H9 (cell line): ENCODE results near the gene SLC22A16. TPM values are rescaled to one million over a fixed set of nuclear protein-coding genes. Genes with fewer than 3 reads are reported as not detected.

Experiments used
- DNase-seq: peaks from one replicate; pipeline ENCODE4 v3.0.0-alpha.2; 2017
- H2AFZ ChIP-seq: one replicate; pipeline ENCODE4 v1.6.1; 2013; ENCODE audit warnings: mild to moderate bottlenecking, low read length, control low read depth, moderate library complexity
- H2AK5ac ChIP-seq: 2 replicates; pipeline ENCODE4 v1.6.1; 2013; ENCODE audit warnings: low read length, control low read depth, mixed read lengths; ENCODE audit not compliant: insufficient read length
- H2BK120ac ChIP-seq: one replicate; pipeline ENCODE4 v1.6.1; 2013; ENCODE audit warnings: low read depth, mild to moderate bottlenecking, low read length, control low read depth, inconsistent platforms; ENCODE audit not compliant: poor library complexity, severe bottlenecking
- H2BK12ac ChIP-seq: 2 replicates; pipeline ENCODE4 v1.6.1; 2013; ENCODE audit warnings: low read length, control low read depth, mixed read lengths, low read depth; ENCODE audit not compliant: insufficient read length
- H2BK15ac ChIP-seq: 2 replicates; pipeline ENCODE4 v1.6.1; 2013; ENCODE audit warnings: low read depth, low read length, control low read depth
- H2BK20ac ChIP-seq: one replicate; pipeline ENCODE4 v1.6.1; 2013; ENCODE audit warnings: low read depth, mild to moderate bottlenecking, low read length, control low read depth, inconsistent platforms; ENCODE audit not compliant: poor library complexity, severe bottlenecking
- H2BK5ac ChIP-seq: 2 replicates; pipeline ENCODE4 v1.6.1; 2013; ENCODE audit warnings: low read length, control low read depth, mixed read lengths; ENCODE audit not compliant: insufficient read length
- H3K14ac ChIP-seq: 2 replicates; pipeline ENCODE4 v1.6.1; 2013; ENCODE audit warnings: low read length, control low read depth; ENCODE audit not compliant: insufficient read depth
- H3K18ac ChIP-seq: 2 replicates; pipeline ENCODE4 v1.6.1; 2013; ENCODE audit warnings: low read depth, mild to moderate bottlenecking, mixed read lengths, low read length, control low read depth; ENCODE audit not compliant: insufficient read length
- H3K23ac ChIP-seq: 2 replicates; pipeline ENCODE4 v1.6.1; 2013; ENCODE audit warnings: low read length, control low read depth, mixed read lengths, low read depth; ENCODE audit not compliant: insufficient read length
- H3K23me2 ChIP-seq: 2 replicates; pipeline ENCODE4 v1.6.1; 2013; ENCODE audit warnings: low read depth, mild to moderate bottlenecking, mixed read lengths, low read length, control low read depth; ENCODE audit not compliant: insufficient read length, poor library complexity, severe bottlenecking
- H3K27ac ChIP-seq: 2 replicates; pipeline ENCODE4 v1.5.1; 2013; ENCODE audit warnings: low read length, control low read depth, mixed read lengths, low read depth; ENCODE audit not compliant: insufficient read length
- H3K27me3 ChIP-seq: 2 replicates; pipeline ENCODE4 v1.6.1; 2013; ENCODE audit warnings: low read length, control low read depth, inconsistent platforms; ENCODE audit not compliant: insufficient read depth
- H3K4ac ChIP-seq: 2 replicates; pipeline ENCODE4 v1.6.1; 2013; ENCODE audit warnings: low read depth, mild to moderate bottlenecking, control low read depth, inconsistent platforms, low read length, moderate library complexity
- H3K4me1 ChIP-seq: 2 replicates; pipeline ENCODE4 v1.6.1; 2013; ENCODE audit warnings: low read length, control low read depth, inconsistent platforms; ENCODE audit not compliant: insufficient read depth
- H3K4me2 ChIP-seq: 2 replicates; pipeline ENCODE4 v1.6.1; 2013; ENCODE audit warnings: low read length, control low read depth, mixed read lengths; ENCODE audit not compliant: insufficient read length, insufficient read depth
- H3K56ac ChIP-seq: 2 replicates; pipeline ENCODE4 v1.6.1; 2013; ENCODE audit warnings: low read depth, mild to moderate bottlenecking, mixed read lengths, low read length, control low read depth; ENCODE audit not compliant: insufficient read length
- H3K79me1 ChIP-seq: 2 replicates; pipeline ENCODE4 v1.6.1; 2013; ENCODE audit warnings: low read depth, mild to moderate bottlenecking, moderate library complexity, low read length, control low read depth, inconsistent platforms; ENCODE audit not compliant: insufficient read depth, poor library complexity, severe bottlenecking
- H3K79me2 ChIP-seq: 2 replicates; pipeline ENCODE4 v1.6.1; 2013; ENCODE audit warnings: low read length, control low read depth, inconsistent platforms; ENCODE audit not compliant: insufficient read depth
- H3K9ac ChIP-seq: 2 replicates; pipeline ENCODE4 v1.6.1; 2013; ENCODE audit warnings: low read length, control low read depth, mixed read lengths; ENCODE audit not compliant: insufficient read length; ENCODE audit errors: extremely low read depth
- H3K9me3 ChIP-seq: one replicate; pipeline ENCODE4 v1.6.1; 2013; ENCODE audit warnings: low read depth, low read length, inconsistent platforms; ENCODE audit not compliant: control insufficient read depth
- H3T11ph ChIP-seq: one replicate; pipeline ENCODE4 v1.6.1; 2013; ENCODE audit warnings: mild to moderate bottlenecking, low read length, control low read depth, inconsistent platforms
- H4K20me1 ChIP-seq: one replicate; pipeline ENCODE4 v1.6.1; 2013; ENCODE audit not compliant: control insufficient read depth, insufficient read length, insufficient read depth
- H4K5ac ChIP-seq: 2 replicates; pipeline ENCODE4 v1.6.1; 2013; ENCODE audit warnings: low read depth, mild to moderate bottlenecking, mixed read lengths, low read length, control low read depth; ENCODE audit not compliant: insufficient read length
- H4K8ac ChIP-seq: replicated peaks from 2 replicates; pipeline ENCODE4 v1.6.1; 2013; ENCODE audit warnings: low read length, control low read depth, mixed read lengths, low read depth; ENCODE audit not compliant: insufficient read length
- H4K91ac ChIP-seq: 2 replicates; pipeline ENCODE4 v1.6.1; 2013; ENCODE audit warnings: low read depth, mild to moderate bottlenecking, moderate library complexity, mixed read lengths, low read length, control low read depth; ENCODE audit not compliant: insufficient read length
- H3K27ac Mint-ChIP-seq, 3 experiments: 2 replicates in 2 of 3; 3 replicates in 1 of 3; pipeline ENCODE4 v1.8.0; 2020 to 2021; ENCODE audit warnings: mixed read lengths in 3 of 3, mild to moderate bottlenecking in 1 of 3, moderate library complexity in 1 of 3
- H3K27me3 Mint-ChIP-seq: 2 replicates; pipeline ENCODE4 v1.8.0; 2021; ENCODE audit warnings: low read depth, mild to moderate bottlenecking, moderate library complexity, mixed read lengths
- H3K36me3 Mint-ChIP-seq, 3 experiments: 2 replicates in 2 of 3; 3 replicates in 1 of 3; pipeline ENCODE4 v1.8.0; 2020 to 2021; ENCODE audit warnings: low read depth in 3 of 3, mixed read lengths in 3 of 3; ENCODE audit not compliant: insufficient read depth in 1 of 3
- H3K4me1 Mint-ChIP-seq, 2 experiments: 2 replicates each; pipeline ENCODE4 v1.8.0; 2020; ENCODE audit warnings: mixed read lengths in 2 of 2
- H3K4me3 Mint-ChIP-seq, 2 experiments: 2 replicates in 1 of 2; 3 replicates in 1 of 2; pipeline ENCODE4 v1.8.0; 2020 to 2021; ENCODE audit warnings: mild to moderate bottlenecking in 2 of 2, mixed read lengths in 2 of 2, moderate library complexity in 1 of 2
- H3K9me3 Mint-ChIP-seq, 2 experiments: 2 replicates in 1 of 2; 3 replicates in 1 of 2; pipeline ENCODE4 v1.8.0; 2020; ENCODE audit warnings: mild to moderate bottlenecking in 2 of 2, mixed read lengths in 2 of 2, moderate library complexity in 1 of 2
- WGBS: extraction: QIAGEN DNeasy Blood & Tissue Kit; methylation state at CpG from one replicate; pipeline ENCODE4 v1.1.7; 2013; ENCODE audit warnings: missing lambda C conversion rate, low lambda C conversion rate, mixed read lengths; ENCODE audit not compliant: insufficient read length; ENCODE audit errors: extremely low coverage; 5-methylcytosine and 5-hydroxymethylcytosine counted together
- total RNA-seq: library from RNA; stranded (reverse); gene quantifications from 2 replicates; pipeline ENCODE4 v1.2.1, GENCODE V29; 2021
- TF ChIP-seq, protein P1 (sequence below): fragments of 200-600 bp; sonication (generic); conservative IDR thresholded peaks from 3 replicates; pipeline ENCODE4 v1.8.0; 2021; ENCODE audit warnings: antibody characterized with exemption, mild to moderate bottlenecking

Gene SLC22A16
- total RNA-seq, 1 experiment from 2014 or later: not detected

- no peak overlapping the region for H2BK20ac ChIP-seq
- H2AK5ac ChIP-seq: no peak overlapping the region
- Mint-ChIP-seq H3K9me3 (peaks cover 3 to 4% of the 10 kb centered on the region in 2 experiments; a peak in 1 of 5 replicates), H3K4me1 (peaks cover 15 to 18% of the 10 kb centered on the region in 2 experiments), H3K27ac (no peak overlapping the region), H3K4me3 (no peak overlapping the region), H3K36me3 (peaks cover 0 to 9% (median 1%) of the 10 kb centered on the region in 3 experiments; a peak in 4 of 7 replicates), H3K27me3 (peaks cover 9% of the 10 kb centered on the region)
- H3K4ac ChIP-seq: no peak overlapping the region
- H3K27ac ChIP-seq: no peak overlapping the region
- no CpG with 5 or more reads among the region's 9 CpGs for WGBS
- no peak overlapping the region for H3K23ac ChIP-seq
- no peak overlapping the region for H3K4me2 ChIP-seq
- H2BK5ac ChIP-seq: no peak overlapping the region
- no peaks in the 10 kb centered on the region for H3K9me3 ChIP-seq
- H2BK12ac ChIP-seq: no peak overlapping the region
- H3K79me2 ChIP-seq: no peaks in the 10 kb centered on the region
- no peak overlapping the region for H4K8ac ChIP-seq
- H4K91ac ChIP-seq: no peak overlapping the region
- DNase-seq: peak; percentile 76
- no peak overlapping the region for H2BK120ac ChIP-seq
- H3K18ac ChIP-seq: no peak overlapping the region
- TF ChIP-seq, protein P1, sequence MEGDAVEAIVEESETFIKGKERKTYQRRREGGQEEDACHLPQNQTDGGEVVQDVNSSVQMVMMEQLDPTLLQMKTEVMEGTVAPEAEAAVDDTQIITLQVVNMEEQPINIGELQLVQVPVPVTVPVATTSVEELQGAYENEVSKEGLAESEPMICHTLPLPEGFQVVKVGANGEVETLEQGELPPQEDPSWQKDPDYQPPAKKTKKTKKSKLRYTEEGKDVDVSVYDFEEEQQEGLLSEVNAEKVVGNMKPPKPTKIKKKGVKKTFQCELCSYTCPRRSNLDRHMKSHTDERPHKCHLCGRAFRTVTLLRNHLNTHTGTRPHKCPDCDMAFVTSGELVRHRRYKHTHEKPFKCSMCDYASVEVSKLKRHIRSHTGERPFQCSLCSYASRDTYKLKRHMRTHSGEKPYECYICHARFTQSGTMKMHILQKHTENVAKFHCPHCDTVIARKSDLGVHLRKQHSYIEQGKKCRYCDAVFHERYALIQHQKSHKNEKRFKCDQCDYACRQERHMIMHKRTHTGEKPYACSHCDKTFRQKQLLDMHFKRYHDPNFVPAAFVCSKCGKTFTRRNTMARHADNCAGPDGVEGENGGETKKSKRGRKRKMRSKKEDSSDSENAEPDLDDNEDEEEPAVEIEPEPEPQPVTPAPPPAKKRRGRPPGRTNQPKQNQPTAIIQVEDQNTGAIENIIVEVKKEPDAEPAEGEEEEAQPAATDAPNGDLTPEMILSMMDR: peak; percentile 43; the same call in 2 of the 3 replicates
- H2BK15ac ChIP-seq: no peak overlapping the region
- no peak overlapping the region for H3K9ac ChIP-seq
- no peak overlapping the region for H3K56ac ChIP-seq
- H3K4me1 ChIP-seq: no peaks in the 10 kb centered on the region
- H3K14ac ChIP-seq: no peak overlapping the region
- H4K20me1 ChIP-seq: no peaks in the 10 kb centered on the region
- no peaks in the 10 kb centered on the region for H3K23me2 ChIP-seq
- H3K79me1 ChIP-seq: no peaks in the 10 kb centered on the region
- no peak overlapping the region for H2AFZ ChIP-seq
- H3K27me3 ChIP-seq: no peaks in the 10 kb centered on the region
- no peak overlapping the region for H4K5ac ChIP-seq
- no peak overlapping the region for H3T11ph ChIP-seq
These were observed 97.9 kb downstream of the SLC22A16 start for GRCh38 chr6:110378552-110378951.

Other genes starting within 250 kb of the SLC22A16 start
- gene METTL24, start 118.3 kb downstream of the SLC22A16 start, total RNA-seq: 0.35 and 0.61 TPM in 2 replicates
- not detected in 2 replicates for gene DDO, start 61.0 kb downstream of the SLC22A16 start, total RNA-seq